NCI-H2171 treated with DMSO at 0.1 percent for 48 hours (cell line): ENCODE results near the gene SDR42E1.

Experiments
- DNase-seq: peaks from one replicate; lab custom pipeline; 2025; lab: John Stamatoyannopoulos, UW

SDR42E1 gene

DNA sequence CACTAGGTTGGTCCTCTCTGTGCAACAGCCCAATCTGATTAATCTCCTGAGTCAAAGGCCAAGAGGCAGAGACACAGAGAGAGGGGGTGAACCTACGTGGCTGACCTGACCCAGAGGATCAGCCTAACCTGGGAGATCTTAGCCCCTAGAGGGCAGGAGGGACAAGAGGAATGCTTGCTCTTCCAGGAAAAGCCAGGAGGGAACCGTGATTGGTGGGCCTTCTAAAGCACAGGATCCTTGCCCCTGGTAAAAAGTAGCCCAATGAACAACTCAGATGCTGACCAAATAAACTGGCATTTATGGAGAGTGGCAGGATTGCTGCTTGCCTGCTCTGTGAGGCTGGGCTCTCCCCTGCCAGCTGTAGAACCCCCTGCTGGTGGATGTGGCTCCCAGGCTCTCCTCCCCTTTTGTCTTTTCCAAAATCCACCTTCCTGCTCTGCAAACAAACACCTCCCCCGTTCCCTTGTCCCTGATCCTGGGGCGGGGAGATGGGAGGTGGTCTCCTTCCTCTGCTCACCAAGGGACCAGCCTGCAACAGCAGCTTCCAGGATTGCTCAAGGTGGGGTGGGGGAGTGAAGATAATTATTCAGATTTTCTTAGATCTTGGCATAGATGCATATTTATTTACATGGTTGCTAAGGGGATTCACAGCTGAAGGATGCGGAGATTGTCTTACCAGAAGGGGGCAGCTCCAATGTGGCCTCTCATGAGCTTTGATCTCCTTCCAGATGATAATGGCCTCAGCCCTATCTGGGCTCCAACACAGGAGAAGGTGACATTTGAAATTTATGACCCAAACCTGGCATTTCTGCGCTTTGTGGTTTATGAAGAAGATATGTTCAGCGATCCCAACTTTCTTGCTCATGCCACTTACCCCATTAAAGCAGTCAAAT, 71.9 kb downstream of the SDR42E1 start:
- no peak for DNase-seq
